GM19438 (cell line): Measurements from ENCODE around the gene C20orf202.
"Not testable (repeated sequence)": the region's sequence is repeated elsewhere in the genome, so short reads cannot be mapped to it uniquely, and the experiment has no call there.

Source experiments
- ATAC-seq: cut with Tn5 transposase; IDR thresholded peaks from one replicate; pipeline ENCODE4 v1.9.1; 2021; ENCODE audit warnings: low read depth; ENCODE audit not compliant: unreplicated experiment

The C20orf202 gene

GRCh38 chr20:1207293-1207878 lies 4.1 kb downstream of the C20orf202 start:
- ATAC-seq, result no peak

DNA sequence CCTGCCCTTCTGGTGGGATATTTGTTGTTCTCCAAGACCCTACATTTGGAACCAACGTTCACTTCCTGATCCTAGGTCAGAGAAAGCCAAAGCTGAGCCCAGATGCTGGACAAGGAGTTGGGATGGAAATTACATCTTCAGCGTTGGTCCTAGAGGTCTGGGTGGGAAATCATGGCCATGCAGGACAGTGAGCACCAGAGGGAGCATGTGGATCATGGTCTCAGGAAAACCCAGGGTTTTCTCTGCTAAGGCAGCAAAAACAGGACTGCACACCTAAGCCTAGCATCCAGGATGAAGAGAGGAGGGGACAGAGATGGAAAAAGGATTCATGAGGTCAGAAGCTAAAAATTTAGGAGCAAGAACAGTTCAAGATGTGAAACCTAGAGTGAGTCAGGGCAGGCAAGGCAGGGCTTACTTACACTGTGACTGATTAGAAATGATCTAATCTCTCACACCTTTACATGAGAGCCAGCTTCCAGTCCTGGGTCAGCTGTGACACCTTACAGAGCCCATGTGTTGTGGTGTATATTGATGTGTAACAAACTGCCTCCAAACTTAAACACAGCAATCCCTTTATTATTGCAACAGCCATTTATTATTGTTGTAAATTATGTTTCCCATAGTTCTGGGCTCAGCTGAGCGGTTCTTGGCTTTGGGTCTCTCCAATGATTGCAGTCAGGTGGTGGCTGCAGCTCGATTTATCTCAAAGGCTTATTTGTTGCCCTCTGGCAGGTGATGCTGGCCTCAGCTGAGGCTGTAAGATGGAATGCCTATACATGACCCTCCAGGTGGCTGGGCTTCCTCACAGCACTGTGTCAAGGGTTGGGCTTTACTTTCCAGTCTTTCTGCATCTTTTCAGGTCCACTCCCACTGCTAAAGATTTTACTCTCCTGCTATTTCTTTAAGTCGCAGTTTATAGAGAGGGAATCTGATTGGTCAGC lies 6.5 kb downstream of the C20orf202 start:
- ATAC-seq, result no peak

DNA sequence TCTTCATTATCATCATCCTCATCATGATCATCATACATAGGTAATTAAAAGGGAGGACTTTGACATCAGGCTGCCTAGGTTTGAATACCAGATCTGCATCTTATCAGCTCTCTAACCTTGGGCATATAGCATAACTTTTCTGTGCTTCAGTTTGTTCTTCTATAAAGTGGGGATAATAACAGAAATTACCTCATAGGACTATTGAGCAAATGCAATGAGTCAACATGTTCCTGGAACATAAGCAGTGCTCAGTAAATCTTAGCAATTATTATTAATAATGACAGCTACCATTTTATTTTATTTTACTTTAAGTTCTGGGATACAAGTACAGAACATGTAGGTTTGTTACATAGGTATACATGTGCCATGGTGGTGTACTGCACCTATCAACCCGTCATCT lies 7.2 kb downstream of the C20orf202 start:
- no peak for ATAC-seq

- ATAC-seq, result no peak
These were observed 8.8 kb downstream of the C20orf202 start for GRCh38 chr20:1212023-1212422.

DNA sequence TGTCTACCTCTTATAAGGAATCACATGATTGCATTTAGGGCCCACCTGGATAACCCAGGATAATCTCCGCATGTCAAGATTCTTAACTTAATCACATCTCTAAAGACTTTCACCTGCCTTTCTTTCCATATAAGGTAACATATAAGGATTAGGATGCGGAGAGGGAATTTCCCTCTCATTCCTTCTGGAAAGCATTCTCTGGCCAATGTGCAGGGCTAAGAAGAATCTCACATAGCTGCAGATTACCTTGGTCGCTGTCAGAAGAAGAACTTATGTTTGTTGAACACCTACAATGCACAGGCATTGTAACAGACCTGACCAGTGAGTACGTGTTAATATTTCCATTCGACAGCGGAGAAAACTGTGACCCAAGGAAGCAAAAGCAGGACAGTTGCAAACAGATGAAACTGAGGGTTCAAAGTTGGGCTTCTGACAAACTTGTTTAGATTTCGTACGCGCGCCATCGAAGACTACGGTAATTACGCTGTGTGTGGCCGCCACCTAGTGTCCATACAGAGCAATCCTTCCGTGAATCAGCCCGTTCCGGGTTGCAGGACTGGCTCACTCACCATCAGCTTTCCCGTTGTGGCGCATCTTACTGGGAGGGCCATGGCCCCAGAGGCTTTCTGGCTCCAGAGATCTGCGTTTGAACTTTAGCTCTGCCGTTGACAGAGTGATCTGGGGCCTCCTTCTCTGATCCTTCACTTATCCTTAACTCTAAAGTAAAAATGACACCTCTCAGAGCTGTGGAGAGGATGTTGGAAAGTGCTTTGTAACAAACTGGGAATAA lies 9.5 kb downstream of the C20orf202 start:
- ATAC-seq, result no peak

DNA sequence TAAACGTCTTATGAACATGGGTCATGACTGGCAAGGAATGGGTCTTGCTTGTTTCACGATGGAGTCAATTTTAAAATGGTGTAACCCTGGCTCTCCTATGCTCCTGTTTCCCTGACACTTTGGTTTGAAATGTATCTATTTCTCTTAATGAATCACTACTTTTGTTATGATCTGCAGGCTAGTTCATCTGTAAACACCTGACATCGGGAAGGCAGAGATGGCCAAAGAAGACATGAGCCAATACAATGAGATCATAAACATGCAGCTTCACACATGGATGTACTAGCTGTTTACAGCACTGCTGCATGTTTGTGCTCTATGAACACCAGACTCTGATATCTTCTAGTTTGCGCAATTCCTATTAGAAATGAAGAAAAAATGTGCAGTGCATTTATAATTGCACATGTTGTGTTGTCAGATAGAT lies 11.6 kb downstream of the C20orf202 start:
- no peak for ATAC-seq

DNA sequence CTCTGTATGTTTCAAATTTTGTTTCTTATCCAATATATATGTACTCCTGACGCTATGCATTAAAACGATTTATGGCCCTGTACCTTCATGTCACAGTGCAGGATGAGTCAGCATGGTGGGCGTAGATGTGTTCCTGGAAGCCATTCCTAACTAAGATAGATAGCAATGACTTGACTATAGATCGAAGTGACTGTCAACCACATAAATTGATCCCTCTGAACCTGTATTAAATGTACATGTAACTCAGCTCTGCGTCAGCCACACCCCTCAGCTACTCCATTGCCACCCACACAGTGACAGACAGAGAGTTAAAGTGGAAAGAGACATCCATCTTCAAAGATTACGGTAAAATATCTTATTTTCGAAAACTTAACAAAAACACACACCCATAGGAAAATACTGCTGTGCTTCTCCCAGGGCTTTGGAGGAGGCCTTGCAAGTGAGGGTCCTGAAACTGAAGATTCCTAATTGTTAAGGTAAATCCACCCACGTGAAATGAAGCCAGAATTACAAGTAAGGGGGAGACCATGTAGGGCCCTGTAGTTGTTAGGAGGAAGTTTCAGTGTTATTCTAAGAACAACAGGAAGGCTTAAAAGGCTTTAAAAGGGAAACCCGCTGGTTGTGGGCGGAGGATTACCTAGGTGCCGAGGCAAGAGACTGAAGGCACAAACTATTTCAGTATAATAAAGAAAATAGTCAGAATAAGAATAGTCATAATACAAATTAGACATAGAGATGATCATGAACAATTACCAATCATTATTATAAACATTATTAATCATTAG lies 12.3 kb downstream of the C20orf202 start:
- ATAC-seq, result no peak

DNA sequence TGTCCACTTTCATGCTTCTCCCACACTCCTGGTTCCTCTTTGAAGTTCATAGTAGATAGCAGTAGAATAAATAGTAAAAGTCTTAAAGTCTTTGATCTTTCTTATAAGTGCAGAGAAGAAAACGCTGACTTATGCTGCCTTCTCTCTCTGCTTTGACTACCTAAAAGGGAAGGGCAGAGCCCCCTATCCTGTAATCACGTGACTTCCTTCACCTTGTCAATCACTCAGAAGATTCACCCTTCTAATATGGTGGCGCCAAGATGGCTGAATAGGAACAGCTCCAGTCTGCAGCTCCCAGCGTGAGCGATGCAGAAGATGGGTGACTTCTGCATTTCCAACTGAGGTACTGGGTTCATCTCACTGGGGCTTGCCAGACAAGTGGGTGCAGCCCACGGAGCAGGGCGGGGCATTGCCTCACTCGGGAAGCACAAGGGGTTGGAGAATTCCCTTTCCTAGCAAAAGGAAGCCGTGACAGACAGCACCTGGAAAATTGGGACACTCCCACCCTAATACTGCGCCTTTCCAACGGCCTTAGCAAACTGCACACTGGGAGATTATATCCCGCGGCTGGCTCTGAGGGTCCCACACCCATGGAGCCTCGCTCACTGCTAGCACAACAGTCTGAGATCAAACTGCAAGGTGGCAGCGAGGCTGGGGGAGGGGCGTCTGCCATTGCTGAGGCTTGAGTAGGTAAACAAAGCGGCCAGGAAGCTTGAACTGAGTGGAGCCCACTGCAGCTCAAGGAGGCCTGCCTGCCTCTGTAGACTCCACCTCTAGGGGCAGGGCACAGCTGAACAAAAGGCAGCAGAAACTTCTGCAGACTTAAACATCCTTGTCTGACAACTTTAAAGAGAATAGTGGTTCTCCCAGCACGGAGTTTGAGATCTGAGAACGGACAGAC lies 13.5 kb downstream of the C20orf202 start:
- not testable (repeated sequence) for ATAC-seq

DNA sequence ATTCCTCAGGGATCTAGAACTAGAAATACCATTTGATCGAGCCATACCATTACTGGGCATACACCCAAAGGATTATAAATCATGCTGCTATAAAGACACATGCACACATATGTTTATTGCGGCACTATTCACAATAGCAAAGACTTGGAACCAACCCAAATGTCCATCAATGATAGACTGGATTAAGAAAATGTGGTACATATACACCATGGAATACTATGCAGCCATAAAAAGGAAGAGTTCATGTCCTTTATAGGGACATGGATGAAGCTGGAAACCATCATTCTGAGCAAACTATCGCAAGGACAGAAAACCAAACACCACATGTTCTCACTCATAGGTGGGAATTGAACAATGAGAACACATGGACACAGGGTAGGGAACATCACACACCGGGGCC lies 19.5 kb downstream of the C20orf202 start:
- not testable (repeated sequence) for ATAC-seq

DNA sequence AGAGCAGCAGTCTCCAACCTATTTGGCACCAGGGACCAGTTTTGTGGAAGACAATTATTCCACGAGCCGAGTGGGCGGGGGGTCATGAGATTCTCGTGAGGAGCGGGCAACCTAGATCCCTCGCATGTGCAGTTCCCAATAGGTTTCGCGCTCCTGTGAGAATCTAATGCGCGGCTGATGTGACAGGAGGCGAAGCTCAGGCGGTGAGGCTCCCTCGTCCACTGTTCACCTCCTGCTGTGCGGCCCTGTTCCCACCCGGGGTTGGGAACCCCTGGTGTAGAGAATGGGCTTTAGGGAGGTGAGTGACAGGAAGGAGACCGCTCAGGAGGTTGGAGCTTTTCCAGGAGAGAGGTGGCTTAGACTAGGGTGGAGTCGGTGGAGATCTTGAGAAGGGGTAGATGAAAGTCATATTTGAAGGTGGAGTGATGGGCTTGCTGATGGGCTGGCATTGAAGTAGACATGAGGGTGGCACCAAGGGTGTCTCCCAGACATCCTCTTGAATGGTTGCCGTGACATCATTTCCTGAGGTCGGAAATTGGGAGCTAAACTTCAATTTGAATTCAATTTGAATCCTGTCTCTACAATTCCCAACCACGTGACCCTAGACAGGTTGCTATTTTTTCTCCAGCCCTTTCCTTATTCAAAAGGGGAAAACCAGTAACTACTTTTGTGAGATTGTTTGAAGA lies 21.1 kb downstream of the C20orf202 start:
- ATAC-seq, result no peak

DNA sequence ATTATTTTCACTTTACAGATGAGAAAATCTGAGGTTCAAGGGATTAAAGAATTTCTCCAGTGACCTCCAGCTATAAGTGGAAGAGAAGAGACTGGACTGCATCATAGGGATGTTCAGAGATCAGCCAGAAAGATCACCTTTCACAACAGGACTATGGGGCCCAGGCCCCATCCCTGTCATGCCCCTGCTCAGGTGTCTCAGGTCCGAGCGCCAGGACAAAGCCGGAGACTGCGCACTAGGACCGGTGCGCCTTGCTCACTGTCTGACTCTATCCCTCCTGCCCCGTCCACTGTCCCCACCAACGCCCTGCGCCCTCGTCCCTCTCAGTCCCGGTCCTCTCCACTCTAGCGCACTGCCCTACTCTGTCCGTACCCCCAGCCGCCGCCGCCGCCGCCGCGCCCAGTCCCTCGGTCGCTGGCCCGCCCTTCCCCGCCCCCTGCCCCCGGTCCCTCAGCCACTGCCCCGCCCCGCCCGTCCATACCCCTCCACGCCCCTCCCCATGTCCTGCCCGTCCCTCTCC lies 22.1 kb downstream of the C20orf202 start:
- no peak for ATAC-seq

DNA sequence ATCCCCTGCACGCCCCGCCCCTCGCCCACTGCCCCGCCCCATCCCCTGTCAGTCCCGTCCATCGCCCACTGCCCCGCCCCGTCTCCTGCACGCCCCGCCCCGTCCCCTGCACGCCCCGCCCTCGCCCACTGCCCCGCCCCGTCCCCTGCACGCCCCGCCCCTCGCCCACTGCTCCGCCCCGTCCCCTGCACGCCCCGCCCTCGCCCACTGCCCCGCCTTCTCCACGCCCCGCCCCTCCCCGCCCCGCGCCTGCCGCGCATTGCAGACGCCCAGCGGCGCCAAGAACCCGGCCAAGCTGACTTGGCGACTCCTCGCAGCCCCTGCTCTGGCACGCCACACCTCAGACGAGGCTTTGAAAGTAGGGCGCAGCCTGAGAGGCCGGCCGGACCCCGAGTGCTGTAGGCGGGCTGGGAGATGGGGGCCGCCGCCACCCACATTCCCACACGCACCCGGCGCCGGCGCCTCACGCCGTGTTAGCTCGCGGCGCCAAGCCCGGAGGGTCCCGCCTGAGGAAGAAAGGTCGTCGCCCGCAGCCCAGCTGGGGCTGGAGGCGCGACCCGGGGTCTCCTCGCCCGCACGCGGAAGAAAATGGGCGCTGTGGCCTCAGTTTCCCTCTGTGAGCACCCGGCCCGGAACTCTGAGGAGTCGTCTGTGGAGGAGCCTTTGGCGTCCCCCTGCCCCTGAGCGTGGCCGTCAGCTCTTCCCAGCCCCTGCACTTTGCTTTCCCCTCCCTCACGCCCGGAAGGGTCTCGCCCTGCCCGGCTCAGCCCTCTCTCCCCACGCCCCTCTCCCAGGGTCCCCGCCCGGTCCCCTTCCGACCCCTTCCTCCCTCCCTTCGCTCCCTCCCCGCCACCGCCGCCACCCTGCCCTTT lies 22.8 kb downstream of the C20orf202 start, which contains the start of gene RAD21L1:
Gene RAD21L1 (plus strand): TSS at position 262 of the 872 bp plus-strand sequence. CDS start 2,410 bp downstream, outside the sequence.
- no peak for ATAC-seq

DNA sequence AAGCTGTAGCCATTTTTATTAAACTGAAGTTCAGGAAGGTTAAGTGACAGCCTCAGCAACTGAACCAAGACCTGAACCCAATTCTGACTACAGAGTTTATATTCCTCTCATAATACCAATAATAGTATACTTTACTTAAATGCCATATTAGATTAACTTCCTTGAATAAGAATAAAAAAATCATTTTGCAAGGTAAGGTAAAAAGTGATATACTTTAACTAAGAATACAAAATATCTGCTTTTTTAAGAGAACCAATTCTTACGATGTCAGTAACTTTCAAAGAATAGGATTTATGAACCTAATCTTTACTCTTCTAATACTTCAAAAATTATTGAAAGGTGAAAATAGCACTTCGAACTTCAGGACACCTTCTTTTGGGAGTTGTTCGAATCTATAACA lies 26.3 kb downstream of the C20orf202 start:
- no peak for ATAC-seq

- ATAC-seq, result no peak
These were observed 29.2 kb downstream of the C20orf202 start for GRCh38 chr20:1232286-1233111.

GRCh38 chr20:1240549-1240948 lies 37.3 kb downstream of the C20orf202 start:
- ATAC-seq, result no peak

DNA sequence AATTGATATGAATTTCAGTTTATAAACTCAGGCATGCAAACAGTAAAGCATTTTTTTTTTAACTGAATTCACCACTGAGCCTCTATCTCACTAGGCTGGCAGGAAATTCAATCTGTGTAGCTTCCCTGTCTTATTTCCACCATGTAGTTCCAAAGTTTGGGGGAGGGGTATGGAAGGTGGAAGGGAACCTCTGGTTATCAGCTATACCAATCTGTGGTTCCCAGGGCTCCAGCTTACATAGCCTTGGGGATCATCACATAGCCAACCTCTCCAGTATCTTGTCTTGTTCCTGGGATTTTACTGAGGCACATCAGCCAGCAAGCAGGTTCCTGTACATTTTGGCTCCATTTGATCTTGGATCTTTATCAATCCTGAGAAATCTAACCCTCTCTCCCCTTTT lies 38.2 kb downstream of the C20orf202 start:
- no peak for ATAC-seq

DNA sequence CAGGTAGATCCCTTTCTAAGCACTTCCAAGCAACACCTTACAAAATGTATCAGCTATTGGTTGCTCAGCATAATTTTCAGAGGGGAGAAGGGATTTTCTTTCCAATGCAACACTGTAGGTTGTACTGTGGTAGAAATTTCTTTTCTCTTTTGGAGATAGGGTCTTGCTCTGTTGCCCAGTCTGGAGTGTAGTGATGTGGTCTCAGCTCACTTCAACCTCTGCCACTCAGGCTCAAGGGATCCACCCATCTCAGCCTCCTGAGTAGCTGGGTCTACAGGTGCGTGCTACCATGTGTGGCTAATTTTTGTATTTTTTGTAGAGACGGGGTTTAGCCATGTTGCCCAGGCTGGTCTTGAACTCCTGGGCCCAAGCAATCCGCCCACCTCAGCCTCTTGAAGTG lies 38.8 kb downstream of the C20orf202 start:
- ATAC-seq, result no peak
